Neutrophil (primary cell): Measurements from ENCODE around the gene EPB41L4B.
"Not testable (repeated sequence)": the region's sequence is repeated elsewhere in the genome, so short reads cannot be mapped to it uniquely, and the experiment has no call there.

Source experiments
- H3K27ac ChIP-seq: fragments of 200-600 bp; sonication (generic); 2 replicates; pipeline ENCODE4 v1.5.1; 2016; ENCODE audit warnings: mild to moderate bottlenecking, moderate library complexity
- H3K27me3 ChIP-seq: fragments of 200-600 bp; sonication (generic); 2 replicates; pipeline ENCODE4 v1.6.0; 2016; ENCODE audit warnings: mild to moderate bottlenecking
- H3K36me3 ChIP-seq: fragments of 200-600 bp; sonication (generic); 2 replicates; pipeline ENCODE4 v1.5.1; 2017
- H3K4me1 ChIP-seq, 2 experiments: fragments of 200-600 bp in 1 of 2; sonication (generic) in 1 of 2; 1 replicate in 1 of 2; 2 replicates in 1 of 2; pipeline versions ENCODE4 v1.5.1 to v1.6.1; 2013 to 2016; ENCODE audit warnings: low read depth in 1 of 2, low read length in 1 of 2, mild to moderate bottlenecking in 1 of 2, moderate library complexity in 1 of 2; ENCODE audit not compliant: control insufficient read depth in 1 of 2, insufficient read depth in 1 of 2
- H3K4me3 ChIP-seq, 2 experiments: fragments of 200-600 bp in 1 of 2; sonication (generic) in 1 of 2; 1 replicate in 1 of 2; 2 replicates in 1 of 2; pipeline ENCODE4 v1.5.1; 2013 to 2016; ENCODE audit warnings: low read depth in 1 of 2, low read length in 1 of 2, mild to moderate bottlenecking in 1 of 2, moderate library complexity in 1 of 2
- H3K9me3 ChIP-seq: fragments of 200-600 bp; sonication (generic); 2 replicates; pipeline ENCODE4 v1.5.1; 2016
- CTCF ChIP-seq: fragments of 200-600 bp; sonication (generic); IDR thresholded peaks from 2 replicates; pipeline ENCODE4 v1.5.1; 2016; ENCODE audit warnings: antibody characterized with exemption

Gene EPB41L4B

GRCh38 chr9:109289186-109289585, 31.7 kb downstream of the EPB41L4B start:
- H3K27me3 ChIP-seq = peaks cover 11% of the 10 kb centered on the region

GRCh38 chr9:109286981-109287380, 33.9 kb downstream of the EPB41L4B start:
- H3K27ac ChIP-seq = no peak overlapping the region
- no peak overlapping the region for H3K4me3 ChIP-seq
- H3K36me3 ChIP-seq = no peaks in the 10 kb centered on the region
- no peaks in the 10 kb centered on the region for H3K9me3 ChIP-seq
- peaks cover 6% of the 10 kb centered on the region for H3K27me3 ChIP-seq
- no peaks in the 10 kb centered on the region for H3K4me1 ChIP-seq
- no peak for TF ChIP-seq CTCF

More at GRCh38 chr9:109289186-109289585, 31.7 kb downstream of the EPB41L4B start:
- H3K9me3 ChIP-seq = no peaks in the 10 kb centered on the region
- no peak overlapping the region for H3K27ac ChIP-seq
- no peak overlapping the region for H3K4me3 ChIP-seq
- TF ChIP-seq CTCF = no peak
- no peaks in the 10 kb centered on the region for H3K36me3 ChIP-seq
- no peaks in the 10 kb centered on the region for H3K4me1 ChIP-seq

GRCh38 chr9:109286571-109286977, 34.3 kb downstream of the EPB41L4B start:
- H3K4me1 ChIP-seq = no peaks in the 10 kb centered on the region
- peaks cover 6% of the 10 kb centered on the region for H3K27me3 ChIP-seq
- TF ChIP-seq CTCF = no peak
- H3K27ac ChIP-seq = no peak overlapping the region
- no peak overlapping the region for H3K4me3 ChIP-seq
- H3K36me3 ChIP-seq = no peaks in the 10 kb centered on the region
- H3K9me3 ChIP-seq = no peaks in the 10 kb centered on the region

GRCh38 chr9:109283672-109284071, 37.2 kb downstream of the EPB41L4B start:
- not testable (repeated sequence) for H3K9me3 ChIP-seq, H3K36me3 ChIP-seq, H3K4me3 ChIP-seq, H3K4me1 ChIP-seq, H3K27ac ChIP-seq
- H3K27me3 ChIP-seq = peaks cover 12% of the 10 kb centered on the region

- H3K4me3 ChIP-seq = no peak overlapping the region
- H3K36me3 ChIP-seq = no peaks in the 10 kb centered on the region
- H3K4me1 ChIP-seq = no peaks in the 10 kb centered on the region
- no peak for TF ChIP-seq CTCF
- no peaks in the 10 kb centered on the region for H3K9me3 ChIP-seq
- H3K27me3 ChIP-seq = peaks cover 12% of the 10 kb centered on the region
- H3K27ac ChIP-seq = no peak overlapping the region
Measured at GRCh38 chr9:109283012-109283411, 37.8 kb downstream of the EPB41L4B start.

GRCh38 chr9:109282302-109282701, 38.6 kb downstream of the EPB41L4B start:
- no peak overlapping the region for H3K4me3 ChIP-seq
- no peak for TF ChIP-seq CTCF
- H3K36me3 ChIP-seq = no peaks in the 10 kb centered on the region

More at GRCh38 chr9:109282302-109282701, 38.6 kb downstream of the EPB41L4B start:
- Histone ChIP-seq H3K4me1 (no peaks in the 10 kb centered on the region), H3K27ac (no peak overlapping the region), H3K9me3 (no peaks in the 10 kb centered on the region), H3K27me3 (peaks cover 12% of the 10 kb centered on the region)
